ENCODE data around the gene COP1.

DNA sequence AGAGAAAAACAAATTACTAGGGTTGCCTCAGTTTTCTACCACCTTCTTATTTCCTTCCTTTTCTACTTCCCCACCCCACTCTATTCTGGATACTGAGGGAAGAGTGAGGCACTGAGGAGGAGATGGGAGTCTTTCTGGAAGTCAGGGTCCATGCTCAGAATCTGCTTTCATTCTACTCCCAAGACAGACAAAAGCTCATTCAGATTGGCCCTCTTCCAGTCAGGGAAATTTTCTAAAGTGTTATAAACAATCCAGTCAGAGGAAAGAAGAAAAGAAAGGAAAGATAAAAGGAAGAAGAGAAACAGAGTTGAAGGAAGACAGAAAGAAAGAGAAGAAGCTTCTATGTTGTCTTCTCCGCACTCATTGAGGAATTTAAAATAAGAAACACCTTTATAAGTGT is 228.6 kb downstream of the COP1 start:
- TF ChIP-seq POLR2AphosphoS5 (IDR thresholded peaks at IDR 0.05; ENCODE audit: insufficient read depth, low read depth, low read length): no peak
- TF ChIP-seq, protein P1, sequence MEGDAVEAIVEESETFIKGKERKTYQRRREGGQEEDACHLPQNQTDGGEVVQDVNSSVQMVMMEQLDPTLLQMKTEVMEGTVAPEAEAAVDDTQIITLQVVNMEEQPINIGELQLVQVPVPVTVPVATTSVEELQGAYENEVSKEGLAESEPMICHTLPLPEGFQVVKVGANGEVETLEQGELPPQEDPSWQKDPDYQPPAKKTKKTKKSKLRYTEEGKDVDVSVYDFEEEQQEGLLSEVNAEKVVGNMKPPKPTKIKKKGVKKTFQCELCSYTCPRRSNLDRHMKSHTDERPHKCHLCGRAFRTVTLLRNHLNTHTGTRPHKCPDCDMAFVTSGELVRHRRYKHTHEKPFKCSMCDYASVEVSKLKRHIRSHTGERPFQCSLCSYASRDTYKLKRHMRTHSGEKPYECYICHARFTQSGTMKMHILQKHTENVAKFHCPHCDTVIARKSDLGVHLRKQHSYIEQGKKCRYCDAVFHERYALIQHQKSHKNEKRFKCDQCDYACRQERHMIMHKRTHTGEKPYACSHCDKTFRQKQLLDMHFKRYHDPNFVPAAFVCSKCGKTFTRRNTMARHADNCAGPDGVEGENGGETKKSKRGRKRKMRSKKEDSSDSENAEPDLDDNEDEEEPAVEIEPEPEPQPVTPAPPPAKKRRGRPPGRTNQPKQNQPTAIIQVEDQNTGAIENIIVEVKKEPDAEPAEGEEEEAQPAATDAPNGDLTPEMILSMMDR (IDR thresholded peaks at IDR 0.05; ENCODE audit: extremely low read depth in 1 of 2, insufficient read depth in 1 of 2, low read depth in 1 of 2, low read length in 2 of 2): no peak
- TF ChIP-seq EZH2 (IDR thresholded peaks at IDR 0.05; ENCODE audit: borderline replicate concordance, low read depth, low read length, severe bottlenecking): no peak
- TF ChIP-seq, protein P2, sequence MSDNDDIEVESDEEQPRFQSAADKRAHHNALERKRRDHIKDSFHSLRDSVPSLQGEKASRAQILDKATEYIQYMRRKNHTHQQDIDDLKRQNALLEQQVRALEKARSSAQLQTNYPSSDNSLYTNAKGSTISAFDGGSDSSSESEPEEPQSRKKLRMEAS (IDR thresholded peaks at IDR 0.05; ENCODE audit: insufficient read depth, insufficient read length): no peak
- TF ChIP-seq JUN (IDR thresholded peaks at IDR 0.05; ENCODE audit: borderline replicate concordance, insufficient read depth, insufficient read length, low read depth): no peak
- no peak for TF ChIP-seq MYC (IDR thresholded peaks at IDR 0.05; ENCODE audit: low read depth, low read length)
- no peak for TF ChIP-seq POLR2A (IDR thresholded peaks at IDR 0.05; ENCODE audit: low read depth, low read length)
- TF ChIP-seq FOS (IDR thresholded peaks at IDR 0.05; ENCODE audit: borderline replicate concordance, insufficient read depth, low read length): no peak

Data from endothelial cell of umbilical vein (primary cell).